GM12878 (cell line): ENCODE results near the gene GALNTL6. TPM values are rescaled to one million over a fixed set of nuclear protein-coding genes. Genes with fewer than 3 reads are reported as not detected.
"Not testable (repeated sequence)": the region's sequence is repeated elsewhere in the genome, so short reads cannot be mapped to it uniquely, and the experiment has no call there.

Experiments
- ATAC-seq: fragments of 200-7000 bp; cut with Tn5 transposase; 3 replicates; pipeline ENCODE4 v1.9.1; 2020; ENCODE audit warnings: mild to moderate bottlenecking, moderate library complexity
- BruUV-seq: library from RNA; stranded (reverse); fragments of 400-500 nt; replicated peaks from 2 replicates; lab custom pipeline; 2021; lab: Mats Ljungman, UMichigan
- CTCF ChIA-PET: fragments of 300-600 bp; sonication (Branson Sonifier 250); formaldehyde crosslinking; extraction: SDS; loops from one replicate; lab custom pipeline; 2021; ENCODE audit warnings: inconsistent platforms; lab: Yijun Ruan, JAX
- POLR2A ChIA-PET: fragments of 350-600 bp; formaldehyde crosslinking; extraction: SDS; loops from one replicate; lab custom pipeline; 2021; ENCODE audit warnings: inconsistent platforms; lab: Charles Lee
- RAD21 ChIA-PET: fragments of 300-600 bp; sonication (Branson Sonifier 250); formaldehyde crosslinking; loops from one replicate; lab custom pipeline; 2023; ENCODE audit warnings: antibody characterized with exemption; ENCODE audit not compliant: unreplicated experiment; lab: Charles Lee
- SMC1A ChIA-PET: fragments of 300-600 bp; sonication (Branson Sonifier 250); formaldehyde crosslinking; loops from one replicate; lab custom pipeline; 2023; ENCODE audit not compliant: unreplicated experiment, uncharacterized antibody; lab: Charles Lee
- DNase-seq: peaks from one replicate; pipeline ENCODE4 v3.0.0-alpha.2; 2011; ENCODE audit warnings: low read depth, low spot score
- FAIRE-seq: peaks from 3 replicates; lab custom pipeline; 2011; peaks lifted over from hg19 to GRCh38; lab: Jason Lieb, UNC
- H2AFZ ChIP-seq: 2 replicates; pipeline ENCODE4 v1.6.0; 2011; ENCODE audit warnings: low read depth, low read length, control low read depth; ENCODE audit not compliant: control insufficient read depth
- H3K27ac ChIP-seq: 2 replicates; pipeline ENCODE4 v1.5.1; 2011; ENCODE audit warnings: control low read depth; ENCODE audit not compliant: control insufficient read depth, insufficient read depth
- H3K27me3 ChIP-seq, 2 experiments: replicated peaks in 1 of 2; 2 replicates each; pipeline versions ENCODE4 v1.6.0 to v1.6.1; 2011; ENCODE audit warnings: low read length in 1 of 2; ENCODE audit not compliant: control insufficient read depth in 2 of 2, insufficient read depth in 2 of 2
- H3K36me3 ChIP-seq, 2 experiments: 2 replicates each; pipeline ENCODE4 v1.5.1; 2011; ENCODE audit warnings: low read length in 1 of 2; ENCODE audit not compliant: control insufficient read depth in 2 of 2, insufficient read depth in 2 of 2
- H3K4me1 ChIP-seq: 2 replicates; pipeline ENCODE4 v1.6.1; 2011; ENCODE audit warnings: mild to moderate bottlenecking, low read length, moderate library complexity, mixed read lengths; ENCODE audit not compliant: control insufficient read depth, insufficient read depth
- H3K4me2 ChIP-seq: 2 replicates; pipeline ENCODE4 v1.6.0; 2011; ENCODE audit warnings: control low read depth; ENCODE audit not compliant: control insufficient read depth, insufficient read depth
- H3K4me3 ChIP-seq: fragments of 200-600 bp; sonication (generic); 2 replicates; pipeline ENCODE4 v1.5.1; 2016
- H3K79me2 ChIP-seq: 2 replicates; pipeline ENCODE4 v1.6.0; 2011; ENCODE audit warnings: low read length; ENCODE audit not compliant: control insufficient read depth, insufficient read depth
- H3K9ac ChIP-seq: 2 replicates; pipeline ENCODE4 v1.8.0; 2011; ENCODE audit warnings: low read length, control low read depth, mixed read lengths; ENCODE audit not compliant: control insufficient read depth, insufficient read depth
- H3K9me3 ChIP-seq: replicated peaks from 3 replicates; pipeline ENCODE4 v1.5.1; 2011; ENCODE audit warnings: mild to moderate bottlenecking, low read length; ENCODE audit not compliant: control insufficient read depth, insufficient read depth
- H4K20me1 ChIP-seq: 2 replicates; pipeline ENCODE4 v1.6.0; 2011; ENCODE audit not compliant: control insufficient read depth, insufficient read depth
- EP300 ChIP-seq, 2 experiments: fragments of 150-350 bp in 1 of 2; IDR thresholded peaks; 2 replicates each; pipeline ENCODE4 v1.6.1; 2011 to 2012; ENCODE audit warnings: low read depth in 2 of 2, low read length in 2 of 2, borderline replicate concordance in 1 of 2, improper control_type of control experiment in 1 of 2, inconsistent platforms in 1 of 2; ENCODE audit not compliant: control insufficient read depth in 1 of 2
- NR2F1 ChIP-seq: fragments of 450-650 bp; conservative IDR thresholded peaks from 2 replicates; pipeline ENCODE4 v1.6.1; 2017; ENCODE audit warnings: mild to moderate bottlenecking
- RFX5 ChIP-seq: IDR thresholded peaks from 2 replicates; pipeline ENCODE4 v1.6.1; 2011; ENCODE audit warnings: low read depth, low read length, improper control_type of control experiment
- TAF1 ChIP-seq: IDR thresholded peaks from 2 replicates; pipeline ENCODE4 v1.6.1; 2011; ENCODE audit warnings: mild to moderate bottlenecking, low read depth, low read length, borderline replicate concordance
- WGBS: methylation state at CpG from one replicate; pipeline ENCODE4 v1.1.6; 2016; ENCODE audit warnings: low lambda C conversion rate; ENCODE audit not compliant: insufficient replicate concordance, insufficient coverage; ENCODE audit errors: missing lambda C conversion rate; 5-methylcytosine and 5-hydroxymethylcytosine counted together
- in situ Hi-C: fragments of 300-500 bp; cut with MboI; formaldehyde crosslinking; loops from 9 replicates; pipeline ENCODE4 v1.14.3; 2018; ENCODE audit warnings: mixed read lengths
- intact Hi-C: fragments of 100-400 bp; cut with micrococcal nuclease; formaldehyde crosslinking; loops from one replicate; pipeline ENCODE4 v1.14.2; 2022; ENCODE audit not compliant: unreplicated experiment
- polyA plus RNA-seq, 11 experiments: library from polyadenylated mRNA; depleted of rRNA in 4 of 11; unstranded in 6 of 11; stranded (reverse) in 5 of 11; fragments of >200 nt; fragmentation: Nextera tagmentation in 4 of 11; fragmentation: Illumina TruSeq in 1 of 11; extraction: Ambion mirVana in 4 of 11; extraction: Trizol in 1 of 11; gene quantifications; 1 replicate in 1 of 11; 2 replicates in 10 of 11; pipeline versions ENCODE4 v1.2.1 to v1.2.3, GENCODE V29; 2011 to 2016; ENCODE audit warnings: inconsistent platforms in 2 of 11, missing spikeins in 2 of 11, low read depth in 1 of 11
- total RNA-seq, 4 experiments: library from RNA; depleted of rRNA in 3 of 4; stranded (reverse); fragments of >200 nt in 3 of 4; fragmentation: Illumina TruSeq in 1 of 4; extraction: Trizol in 1 of 4; gene quantifications; 2 replicates each; pipeline versions ENCODE4 v1.2.1 to v1.2.3, GENCODE V29; 2013 to 2021

Gene GALNTL6
- total and polyA plus RNA-seq, 10 of the 15 experiments (the other 5 are each of a cell fraction or from before 2014, with no cell fraction given), result 0.01 to 0.29 TPM; not detected in 8

DNA sequence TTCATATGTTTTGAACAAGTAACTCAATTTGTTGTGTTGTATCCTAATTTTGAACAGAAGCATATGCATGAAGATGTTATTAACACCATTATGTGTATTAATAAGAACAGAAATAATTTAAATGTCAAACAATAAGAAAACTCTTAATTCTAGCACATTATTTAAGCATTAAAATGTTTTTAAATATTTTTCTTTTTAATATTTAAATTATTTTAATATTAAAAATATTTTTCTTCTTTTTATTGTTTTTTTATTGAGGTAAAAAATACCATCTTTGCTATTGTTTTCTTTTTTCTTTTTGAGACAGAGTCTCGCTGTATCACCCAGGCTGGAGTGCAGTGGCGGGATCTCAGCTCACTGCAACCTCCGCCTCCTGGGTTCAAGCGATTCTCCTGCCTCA is 914.4 kb downstream of the GALNTL6 start:
- TF ChIP-seq EP300 (IDR thresholded peaks at IDR 0.05; ENCODE audit: borderline replicate concordance in 1 of 2, control insufficient read depth in 1 of 2, low read depth in 2 of 2, low read length in 2 of 2) (no peak), TAF1 (no peak), NR2F1 (no peak), RFX5 (no peak)
- CTCF ChIA-PET, result no interaction called here
- DNase-seq (no peak), ATAC-seq (no peak), FAIRE-seq (no peak)
- in situ Hi-C loops, result no loop called here
- intact Hi-C loops, result no loop called here
- 57% methylated on average over 4 of the region's 4 CpGs for WGBS
- Histone ChIP-seq H3K27ac (no peak overlapping the region), H4K20me1 (no peaks in the 10 kb centered on the region), H3K36me3 (no peaks in the 10 kb centered on the region), H3K4me2 (no peak overlapping the region), H3K79me2 (no peaks in the 10 kb centered on the region), H3K4me1 (no peaks in the 10 kb centered on the region), H3K27me3 (no peaks in the 10 kb centered on the region), H3K9ac (no peak overlapping the region), H2AFZ (no peak overlapping the region), H3K9me3 (no peaks in the 10 kb centered on the region), H3K4me3 (no peak overlapping the region)
- SMC1A ChIA-PET, result no interaction called here
- no TSS peak for BruUV-seq
- POLR2A ChIA-PET, result no interaction called here
- RAD21 ChIA-PET, result no interaction called here

DNA sequence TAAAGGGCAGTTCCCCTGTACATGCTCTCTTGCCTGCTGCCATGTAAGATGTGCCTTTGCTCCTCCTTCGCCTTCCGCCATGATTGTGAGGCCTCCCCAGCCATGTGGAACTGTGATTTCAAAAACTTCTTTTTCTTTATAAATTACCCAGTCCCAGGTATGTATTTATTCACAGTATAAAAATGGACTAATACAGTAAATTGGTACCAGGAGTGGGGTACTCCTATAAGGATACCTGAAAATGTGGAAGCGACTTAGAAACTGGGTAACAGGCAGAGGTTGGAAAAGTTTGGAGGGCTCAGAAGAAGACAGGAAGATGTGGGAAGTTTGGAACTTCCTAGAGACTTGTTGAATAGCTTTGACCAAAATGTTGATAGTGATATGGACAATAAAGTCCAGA is 920.4 kb downstream of the GALNTL6 start:
- RAD21 ChIA-PET, H3K36me3 ChIP-seq, H3K27ac ChIP-seq, SMC1A ChIA-PET, H4K20me1 ChIP-seq, H3K4me1 ChIP-seq, H3K4me3 ChIP-seq, H3K9ac ChIP-seq, DNase-seq, in situ Hi-C loops, intact Hi-C loops, H2AFZ ChIP-seq, H3K27me3 ChIP-seq, H3K9me3 ChIP-seq, H3K4me2 ChIP-seq, CTCF ChIA-PET, ATAC-seq, H3K79me2 ChIP-seq, BruUV-seq, POLR2A ChIA-PET, FAIRE-seq: not testable (repeated sequence)
- 90% methylated on average over 3 of the region's 3 CpGs for WGBS
